ENCODE measurements around the gene IDH3G.

Gene IDH3G

GRCh38 chrX:153768311-153769157 is 25.6 kb downstream of the IDH3G start:
- 0 out of 2 replicates have a peak, but pooled peaks cover 3% of the 10 kb centered on the region for H3K4me1 ChIP-seq (ENCODE audit: control insufficient read depth, insufficient read depth, low read length)
- no peak overlapping the region for H3K27ac ChIP-seq (ENCODE audit: extremely low read depth, low read depth, low read length)
- H3K9me3 ChIP-seq (ENCODE audit: control insufficient read depth, insufficient read depth, low read depth, low read length), result no peaks in the 10 kb centered on the region
- ChIA-PET CTCF (interaction anchor here (0.8 to 6.5 kb wide), 4 partner anchors 10 to 179 kb away, joined by 4 to 63 read pairs (median 4); no protein-coding TSS in a partner anchor), POLR2A (interaction anchor here (0.8 kb wide), 1 partner anchor 13 kb away, joined by 3 read pairs; no protein-coding TSS in a partner anchor)
- TF ChIP-seq ZNF416 (tag by site-specific recombination; IDR thresholded peaks at IDR 0.05) (no peak), GLIS2 (tag by site-specific recombination; IDR thresholded peaks at IDR 0.05) (peak; percentile 49), CTCF (tag by site-specific recombination; IDR thresholded peaks at IDR 0.05) (peak; percentile 10; the same call in 1 of the 2 replicates), ZNF555 (tag by site-specific recombination; conservative IDR thresholded peaks at IDR 0.05) (no peak)
- H3K4me3 ChIP-seq (ENCODE audit: low read depth, low read length), result no peak overlapping the region
- no peaks in the 10 kb centered on the region for H3K36me3 ChIP-seq (ENCODE audit: control insufficient read depth in 2 of 2, insufficient read depth in 1 of 2, low read length in 2 of 2)

GRCh38 chrX:153767674-153768055 is 26.5 kb downstream of the IDH3G start:
- Histone ChIP-seq H3K27ac (ENCODE audit: extremely low read depth, low read depth, low read length) (no peak overlapping the region), H3K4me3 (ENCODE audit: low read depth, low read length) (no peak overlapping the region), H3K4me1 (ENCODE audit: control insufficient read depth, insufficient read depth, low read length) (0 out of 2 replicates have a peak, but pooled peaks cover 3% of the 10 kb centered on the region), H3K36me3 (ENCODE audit: control insufficient read depth in 2 of 2, insufficient read depth in 1 of 2, low read length in 2 of 2) (no peaks in the 10 kb centered on the region), H3K9me3 (ENCODE audit: control insufficient read depth, insufficient read depth, low read depth, low read length) (no peaks in the 10 kb centered on the region)
- ChIA-PET CTCF (interaction anchor here (0.8 to 6.5 kb wide), 4 partner anchors 10 to 180 kb away, joined by 4 to 63 read pairs (median 4); no protein-coding TSS in a partner anchor), POLR2A (interaction anchor here (0.8 kb wide), 1 partner anchor 14 kb away, joined by 3 read pairs; no protein-coding TSS in a partner anchor)
- TF ChIP-seq REST (tag by site-specific recombination; IDR thresholded peaks at IDR 0.05) (peak; percentile 57), ZSCAN18 (tag by site-specific recombination; IDR thresholded peaks at IDR 0.05) (no peak)

DNA sequence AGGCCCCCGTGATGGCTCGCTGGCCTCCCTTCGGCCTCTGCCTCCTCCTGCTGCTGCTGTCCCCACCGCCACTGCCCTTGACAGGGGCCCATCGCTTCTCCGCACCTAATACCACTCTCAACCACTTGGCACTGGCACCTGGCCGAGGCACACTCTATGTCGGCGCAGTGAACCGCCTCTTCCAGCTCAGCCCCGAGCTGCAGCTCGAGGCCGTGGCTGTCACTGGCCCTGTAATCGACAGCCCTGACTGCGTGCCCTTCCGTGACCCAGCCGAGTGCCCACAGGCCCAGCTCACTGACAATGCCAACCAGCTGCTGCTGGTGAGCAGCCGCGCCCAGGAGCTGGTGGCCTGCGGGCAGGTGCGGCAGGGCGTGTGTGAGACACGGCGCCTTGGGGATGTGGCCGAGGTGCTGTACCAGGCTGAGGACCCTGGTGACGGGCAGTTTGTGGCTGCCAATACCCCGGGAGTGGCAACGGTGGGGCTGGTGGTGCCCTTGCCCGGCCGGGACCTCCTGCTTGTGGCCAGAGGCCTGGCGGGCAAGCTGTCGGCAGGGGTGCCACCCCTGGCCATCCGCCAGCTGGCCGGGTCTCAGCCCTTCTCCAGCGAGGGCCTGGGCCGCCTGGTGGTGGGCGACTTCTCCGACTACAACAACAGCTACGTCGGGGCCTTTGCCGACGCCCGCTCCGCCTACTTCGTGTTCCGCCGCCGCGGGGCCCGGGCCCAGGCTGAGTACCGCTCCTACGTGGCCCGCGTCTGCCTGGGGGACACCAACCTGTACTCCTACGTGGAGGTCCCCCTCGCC is 27.1 kb downstream of the IDH3G start:
- POLR2A ChIA-PET, result interaction anchor here (0.5 to 1.7 kb wide), 7 partner anchors 15 to 204 kb away, joined by 3 to 12 read pairs (median 4); partner anchors contain the start of genes IDH3G, SRPK3 and SSR4
- CTCF ChIA-PET, result interaction anchor here (0.6 to 6.5 kb wide), 9 partner anchors 14 to 228 kb away, joined by 3 to 63 read pairs (median 3); no protein-coding TSS in a partner anchor
- Histone ChIP-seq H3K4me3 (ENCODE audit: low read depth, low read length) (no peak overlapping the region), H3K27ac (ENCODE audit: extremely low read depth, low read depth, low read length) (no peak overlapping the region), H3K9me3 (ENCODE audit: control insufficient read depth, insufficient read depth, low read depth, low read length) (no peaks in the 10 kb centered on the region), H3K36me3 (ENCODE audit: control insufficient read depth in 2 of 2, insufficient read depth in 1 of 2, low read length in 2 of 2) (no peaks in the 10 kb centered on the region), H3K4me1 (ENCODE audit: control insufficient read depth, insufficient read depth, low read length) (0 out of 2 replicates have a peak, but pooled peaks cover 3% of the 10 kb centered on the region)
- peak; percentile 10; the same call in 1 of the 2 replicates for TF ChIP-seq HIC1 (tag by site-specific recombination; IDR thresholded peaks at IDR 0.05)
- TF ChIP-seq KLF7 (tag by site-specific recombination; IDR thresholded peaks at IDR 0.05; ENCODE audit: borderline replicate concordance), result no peak
- TF ChIP-seq EGR2 (tag by site-specific recombination; IDR thresholded peaks at IDR 0.05; ENCODE audit: low read depth), result peak; percentile 13; the same call in 1 of the 2 replicates
- no peak for TF ChIP-seq YY2 (tag by site-specific recombination; IDR thresholded peaks at IDR 0.05)
- peak; percentile 31; the same call in 1 of the 2 replicates for TF ChIP-seq ZFHX2 (tag by site-specific recombination; conservative IDR thresholded peaks at IDR 0.05)
- no peak for TF ChIP-seq ZNF350 (tag by site-specific recombination; IDR thresholded peaks at IDR 0.05)

Data from HEK293 (cell line).